ENCODE measurements around the gene HES6. TPM values are rescaled to one million over a fixed set of nuclear protein-coding genes. Genes with fewer than 3 reads are reported as not detected.
A peak's percentile ranks its signal among the peaks of the same experiment; 100 is the strongest.

The HES6 gene
- total RNA-seq, 4 donors from 2014 or later = 10.2 to 17.0 (median 11.2) TPM

DNA sequence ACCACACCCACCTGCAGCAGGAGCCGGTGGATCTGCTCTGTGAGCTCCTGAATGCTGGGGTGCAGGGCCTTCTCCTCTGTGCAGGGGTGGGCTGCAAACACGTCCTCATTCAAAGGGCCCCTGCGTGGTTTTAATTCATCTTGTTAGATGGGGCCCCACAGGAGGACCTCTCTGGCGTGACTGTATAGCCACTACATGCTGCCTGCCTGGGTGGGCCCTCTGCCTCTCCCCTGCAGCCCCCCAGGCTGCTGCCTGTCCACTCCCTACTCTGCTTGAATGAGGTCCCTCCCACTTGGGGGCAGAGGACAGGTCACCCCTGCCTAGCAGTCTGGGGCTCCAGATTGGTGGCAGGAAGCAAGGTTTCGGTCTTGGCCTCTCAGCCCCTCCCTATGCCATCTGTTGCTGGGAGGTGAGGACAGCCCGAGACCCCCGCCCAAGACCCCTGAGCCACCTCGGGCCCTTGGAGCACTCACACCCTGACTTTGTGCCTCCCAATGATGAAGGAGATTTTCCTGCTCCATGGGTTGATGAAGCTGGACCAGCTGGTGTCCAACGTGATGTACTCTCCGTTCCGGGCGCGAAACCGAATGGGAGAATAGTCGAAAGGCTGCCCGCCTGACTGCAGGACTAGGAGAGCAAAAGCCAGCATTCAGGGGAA is 22.0 kb upstream of the HES6 start:
- intact Hi-C loops (cut with DNase I) = loop anchor here (2.0 to 10.0 kb wide), 3 partner anchors 57 to 405 kb away; partner anchors contain the start of genes ERFE and ILKAP
- Histone ChIP-seq H3K4me1 (peaks cover 23 to 33% (median 25%) of the 10 kb centered on the region in 4 donors), H3K27me3 (no peaks in the 10 kb centered on the region), H3K4me3 (no peak overlapping the region), H3K36me3 (peaks cover 27 to 91% (median 82%) of the 10 kb centered on the region in 4 donors), H3K27ac (replicated peaks in 1 of 4) (peak overlapping the region in 1 of 4 donors; percentile 27), H3K9me3 (no peaks in the 10 kb centered on the region)
- TF ChIP-seq, protein P1, sequence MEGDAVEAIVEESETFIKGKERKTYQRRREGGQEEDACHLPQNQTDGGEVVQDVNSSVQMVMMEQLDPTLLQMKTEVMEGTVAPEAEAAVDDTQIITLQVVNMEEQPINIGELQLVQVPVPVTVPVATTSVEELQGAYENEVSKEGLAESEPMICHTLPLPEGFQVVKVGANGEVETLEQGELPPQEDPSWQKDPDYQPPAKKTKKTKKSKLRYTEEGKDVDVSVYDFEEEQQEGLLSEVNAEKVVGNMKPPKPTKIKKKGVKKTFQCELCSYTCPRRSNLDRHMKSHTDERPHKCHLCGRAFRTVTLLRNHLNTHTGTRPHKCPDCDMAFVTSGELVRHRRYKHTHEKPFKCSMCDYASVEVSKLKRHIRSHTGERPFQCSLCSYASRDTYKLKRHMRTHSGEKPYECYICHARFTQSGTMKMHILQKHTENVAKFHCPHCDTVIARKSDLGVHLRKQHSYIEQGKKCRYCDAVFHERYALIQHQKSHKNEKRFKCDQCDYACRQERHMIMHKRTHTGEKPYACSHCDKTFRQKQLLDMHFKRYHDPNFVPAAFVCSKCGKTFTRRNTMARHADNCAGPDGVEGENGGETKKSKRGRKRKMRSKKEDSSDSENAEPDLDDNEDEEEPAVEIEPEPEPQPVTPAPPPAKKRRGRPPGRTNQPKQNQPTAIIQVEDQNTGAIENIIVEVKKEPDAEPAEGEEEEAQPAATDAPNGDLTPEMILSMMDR (IDR thresholded peaks at IDR 0.05) = no peak
- TF ChIP-seq EP300 (IDR thresholded peaks at IDR 0.05) (no peak), POLR2AphosphoS5 (IDR thresholded peaks at IDR 0.05) (no peak), POLR2A (IDR thresholded peaks at IDR 0.05; ENCODE audit: low read depth) (no peak)
- WGBS = 99% methylated on average over 9 of the region's 16 CpGs
- no peak for DNase-seq (ENCODE audit: extremely low spot score)

DNA sequence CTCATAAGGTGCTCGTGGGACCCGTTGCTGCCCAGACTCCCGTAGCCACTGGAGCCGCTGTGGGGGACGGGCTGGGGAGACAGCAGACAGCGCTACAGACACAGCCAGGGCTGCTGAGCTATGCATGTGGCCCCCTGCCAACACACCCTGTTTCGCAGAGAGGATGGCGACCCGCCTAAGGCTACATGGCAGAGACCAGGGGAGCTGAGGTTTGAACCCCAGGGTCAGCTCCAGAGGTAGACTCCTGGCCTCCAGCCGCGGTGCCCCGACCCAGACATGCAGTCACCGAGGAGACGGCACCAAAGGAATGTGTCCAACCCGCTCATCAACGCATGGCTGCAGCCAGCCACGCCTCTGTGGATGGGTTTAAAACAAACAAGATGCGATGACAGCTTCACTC is 21.0 kb upstream of the HES6 start:
- Histone ChIP-seq H3K4me3 (no peak overlapping the region), H3K27ac (replicated peaks in 1 of 4) (no peak overlapping the region), H3K4me1 (peaks cover 23 to 33% (median 27%) of the 10 kb centered on the region in 4 donors), H3K27me3 (no peaks in the 10 kb centered on the region), H3K36me3 (peaks cover 34 to 91% (median 83%) of the 10 kb centered on the region in 4 donors), H3K9me3 (no peaks in the 10 kb centered on the region)
- intact Hi-C loops (cut with DNase I) = loop anchor here (5.0 to 10.0 kb wide), 2 partner anchors 56 to 104 kb away; partner anchors contain the start of genes ERFE and ILKAP
- 71% methylated on average over 8 of the region's 18 CpGs for WGBS
- TF ChIP-seq EP300 (IDR thresholded peaks at IDR 0.05) (no peak), POLR2AphosphoS5 (IDR thresholded peaks at IDR 0.05) (no peak), POLR2A (IDR thresholded peaks at IDR 0.05; ENCODE audit: low read depth) (no peak)
- TF ChIP-seq, protein P1 (IDR thresholded peaks at IDR 0.05) = no peak
- DNase-seq (ENCODE audit: extremely low spot score) = no peak

DNA sequence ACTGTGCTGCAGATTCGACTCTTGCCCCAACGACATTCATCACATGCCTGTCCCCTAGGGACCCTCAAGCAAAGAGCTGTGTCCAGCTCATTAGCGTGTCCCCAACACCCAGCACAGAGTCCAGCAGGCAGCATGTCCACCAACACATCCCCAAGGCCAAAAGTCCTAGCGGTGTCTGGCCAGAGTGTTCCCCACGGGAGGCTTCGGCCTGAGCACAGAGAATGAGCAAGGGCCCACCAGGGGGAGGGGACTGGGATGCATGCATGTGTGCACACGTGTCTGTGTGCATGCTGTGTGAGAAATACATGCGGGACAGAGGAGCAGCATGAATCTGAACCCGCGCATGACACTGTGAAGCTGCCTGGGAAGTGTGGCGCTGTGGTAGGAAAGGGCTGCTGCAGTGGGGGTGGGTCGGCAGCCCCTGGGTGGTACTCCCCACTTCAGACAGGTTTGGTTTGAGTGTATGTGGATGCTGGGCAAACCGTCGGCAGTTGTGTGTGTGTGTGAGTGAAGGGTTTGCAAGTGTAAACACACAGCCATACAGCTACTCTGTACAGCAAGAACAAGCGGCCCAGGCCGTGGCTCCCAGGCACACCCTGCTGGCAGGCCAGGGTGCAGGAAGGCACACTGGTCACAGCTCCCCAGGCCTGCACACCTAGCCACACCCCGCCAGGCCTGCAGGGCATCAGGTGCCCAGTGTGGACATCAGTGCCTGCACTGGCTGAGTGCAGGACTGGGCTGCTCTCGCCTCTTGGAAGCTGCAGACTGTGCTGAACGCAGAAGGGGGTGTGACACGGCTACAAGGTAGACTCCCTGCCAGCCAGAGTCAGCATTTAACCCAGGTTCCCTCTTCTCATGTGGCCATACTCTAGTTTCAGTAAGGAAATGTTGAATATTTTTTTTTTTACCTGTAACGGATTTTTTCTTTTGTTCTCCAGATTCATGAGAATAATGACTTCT is 19.5 kb upstream of the HES6 start:
- Histone ChIP-seq H3K27ac (replicated peaks in 1 of 4) (no peak overlapping the region), H3K9me3 (no peaks in the 10 kb centered on the region), H3K27me3 (no peaks in the 10 kb centered on the region), H3K4me1 (peaks cover 19 to 27% (median 24%) of the 10 kb centered on the region in 4 donors), H3K4me3 (no peak overlapping the region), H3K36me3 (peaks cover 48 to 92% (median 87%) of the 10 kb centered on the region in 4 donors)
- no peak for DNase-seq (ENCODE audit: extremely low spot score)
- WGBS = 92% methylated on average over 19 of the region's 21 CpGs
- no peak for TF ChIP-seq EP300 (IDR thresholded peaks at IDR 0.05)
- no peak for TF ChIP-seq POLR2A (IDR thresholded peaks at IDR 0.05; ENCODE audit: low read depth)
- intact Hi-C loops (cut with DNase I) = loop anchor here (5.0 to 10.0 kb wide), 2 partner anchors 55 to 102 kb away; partner anchors contain the start of genes ERFE and ILKAP

DNA sequence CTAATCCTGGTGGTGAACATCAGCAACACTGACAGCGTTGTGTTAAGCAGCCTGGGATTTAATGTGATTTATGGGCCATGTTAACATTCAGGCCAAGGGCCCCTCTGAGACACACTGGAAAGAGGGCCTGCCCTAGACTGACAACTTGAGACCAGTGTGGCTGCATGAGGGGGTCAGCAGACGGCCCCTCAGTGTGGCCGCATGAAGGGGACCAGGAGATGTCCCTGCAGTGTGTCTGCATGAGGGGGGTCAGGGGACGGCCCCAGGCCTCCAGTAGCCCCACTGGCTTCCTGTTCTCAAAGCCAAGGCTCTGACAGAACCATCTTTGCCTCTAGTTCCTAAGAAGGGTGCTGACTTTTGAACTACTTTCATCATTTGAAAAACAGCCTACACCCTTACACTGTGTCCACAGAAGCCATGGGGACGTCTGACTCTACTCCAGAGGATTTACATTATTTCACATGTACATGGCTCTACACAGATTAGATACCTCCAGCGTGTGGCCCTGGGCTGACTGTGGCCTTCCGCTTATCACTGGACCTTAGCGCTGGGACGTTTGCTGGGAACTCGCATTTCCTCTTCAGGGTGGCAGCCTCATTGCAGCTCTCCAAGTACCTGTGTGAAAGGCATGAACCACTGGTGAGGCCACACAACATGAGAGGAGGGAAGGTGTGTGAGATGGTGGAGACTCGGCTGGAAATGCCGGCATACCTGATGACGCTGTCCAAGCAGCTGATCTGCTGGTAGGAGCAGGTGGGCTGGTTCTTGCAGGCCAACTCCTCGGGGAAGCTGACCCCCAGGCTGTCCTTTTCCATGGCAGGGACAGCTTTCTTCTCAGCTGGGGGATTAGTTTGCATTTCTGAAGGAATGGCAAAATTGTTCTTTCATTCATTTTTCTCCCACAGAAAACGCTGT is 18.2 kb upstream of the HES6 start:
- no peak for DNase-seq (ENCODE audit: extremely low spot score)
- Histone ChIP-seq H3K27ac (replicated peaks in 1 of 4) (no peak overlapping the region), H3K27me3 (no peaks in the 10 kb centered on the region), H3K9me3 (no peaks in the 10 kb centered on the region), H3K36me3 (peaks cover 60 to 99% (median 98%) of the 10 kb centered on the region in 4 donors), H3K4me1 (peaks cover 6 to 14% (median 11%) of the 10 kb centered on the region in 4 donors), H3K4me3 (no peak overlapping the region)
- intact Hi-C loops (cut with DNase I) = no loop called here
- TF ChIP-seq, protein P1 (IDR thresholded peaks at IDR 0.05) = no peak
- no peak for TF ChIP-seq EP300 (IDR thresholded peaks at IDR 0.05)
- TF ChIP-seq POLR2AphosphoS5 (IDR thresholded peaks at IDR 0.05) = no peak
- no peak for TF ChIP-seq POLR2A (IDR thresholded peaks at IDR 0.05; ENCODE audit: low read depth)
- WGBS = 89% methylated on average over 15 of the region's 15 CpGs
